HFFc6 (cell line): ENCODE measurements around the gene CLIC5. TPM values are rescaled to one million over a fixed set of nuclear protein-coding genes. Genes with fewer than 3 reads are reported as not detected.

Experiments used
- DNase-seq: peaks from one replicate; pipeline ENCODE4 v3.0.0-alpha.2; 2018
- H3K27ac Mint-ChIP-seq: 2 replicates; pipeline ENCODE4 v1.8.0; 2020; ENCODE audit warnings: mild to moderate bottlenecking, mixed read lengths
- H3K27me3 Mint-ChIP-seq: 2 replicates; pipeline ENCODE4 v1.8.0; 2021; ENCODE audit warnings: mild to moderate bottlenecking, moderate library complexity, mixed read lengths; ENCODE audit not compliant: insufficient read depth
- H3K36me3 Mint-ChIP-seq: 2 replicates; pipeline ENCODE4 v1.8.0; 2021; ENCODE audit warnings: low read depth, mixed read lengths
- H3K4me1 Mint-ChIP-seq: 2 replicates; pipeline ENCODE4 v1.8.0; 2020; ENCODE audit warnings: low read depth, mixed read lengths
- H3K4me3 Mint-ChIP-seq: 2 replicates; pipeline ENCODE4 v1.8.0; 2020; ENCODE audit warnings: mild to moderate bottlenecking, moderate library complexity, mixed read lengths
- H3K9me3 Mint-ChIP-seq: 2 replicates; pipeline ENCODE4 v1.8.0; 2020; ENCODE audit warnings: mild to moderate bottlenecking, mixed read lengths
- CTCF ChIP-seq: fragments of 200-600 bp; sonication (generic); IDR thresholded peaks from 2 replicates; pipeline ENCODE4 v1.5.0; 2021; ENCODE audit warnings: antibody characterized with exemption, mild to moderate bottlenecking
- total RNA-seq, 6 experiments: library from RNA; stranded (reverse); fragmentation: NEBNext Ultra II Directional; extraction: Animal tissue kit (Norgen Biotek cat#: 25700); gene quantifications; 2 replicates in 1 of 6; 3 replicates in 5 of 6; pipeline ENCODE4 v1.2.3, GENCODE V29; 2021

Gene CLIC5
- total RNA-seq, 6 experiments from 2014 or later = not detected

DNA sequence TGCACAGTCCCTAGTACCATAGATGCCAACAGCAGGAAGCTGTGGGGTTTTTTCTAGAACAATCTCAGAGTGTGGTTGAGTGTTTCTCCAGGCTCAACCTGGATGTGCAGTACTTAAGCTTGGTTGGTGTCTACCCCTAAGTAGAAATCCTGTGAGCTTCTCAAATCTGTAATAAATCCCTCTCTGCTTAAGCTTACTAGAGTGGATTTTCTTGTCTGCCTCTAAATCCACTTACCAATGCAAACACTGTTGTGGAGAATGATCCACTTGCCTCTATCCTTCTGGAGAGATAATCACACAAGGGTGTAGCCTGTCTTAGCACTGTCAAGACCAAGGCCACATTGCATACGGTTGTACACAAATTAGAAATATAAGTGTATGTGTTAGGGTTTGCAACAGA is 43.3 kb upstream of the CLIC5 start:
- H3K4me1 Mint-ChIP-seq = no peaks in the 10 kb centered on the region
- H3K27me3 Mint-ChIP-seq = no peaks in the 10 kb centered on the region
- no peaks in the 10 kb centered on the region for H3K9me3 Mint-ChIP-seq
- H3K36me3 Mint-ChIP-seq = no peaks in the 10 kb centered on the region
- H3K27ac Mint-ChIP-seq = no peak overlapping the region
- H3K4me3 Mint-ChIP-seq = no peak overlapping the region
- TF ChIP-seq CTCF = no peak
- DNase-seq = no peak

DNA sequence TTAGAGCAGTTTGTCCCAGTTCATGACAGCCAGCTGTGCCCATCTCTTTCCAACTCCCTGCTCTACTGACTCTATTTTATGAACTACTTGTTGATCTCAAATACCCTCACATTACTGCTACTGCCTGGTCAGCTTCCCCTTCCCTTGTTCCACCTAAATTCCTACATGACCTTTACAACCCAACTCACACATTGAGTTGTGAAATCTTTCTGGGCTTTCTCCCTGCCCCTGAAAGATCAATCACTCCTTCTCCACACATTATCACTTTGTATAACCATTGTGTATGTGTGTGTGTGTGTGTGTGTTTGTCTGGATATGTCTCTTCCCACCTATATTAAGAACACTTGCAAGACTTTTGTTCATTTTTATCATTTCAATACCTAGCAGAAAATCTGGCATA is 42.1 kb upstream of the CLIC5 start:
- no peak for DNase-seq
- Mint-ChIP-seq H3K4me1 (no peaks in the 10 kb centered on the region), H3K4me3 (no peak overlapping the region), H3K36me3 (no peaks in the 10 kb centered on the region), H3K27me3 (no peaks in the 10 kb centered on the region), H3K27ac (no peak overlapping the region), H3K9me3 (no peaks in the 10 kb centered on the region)
- no peak for TF ChIP-seq CTCF

GRCh38 chr6:46056906-46057529 is 41.4 kb upstream of the CLIC5 start:
- no peak for TF ChIP-seq CTCF
- H3K36me3 Mint-ChIP-seq = no peaks in the 10 kb centered on the region
- no peak overlapping the region for H3K27ac Mint-ChIP-seq
- H3K4me3 Mint-ChIP-seq = no peak overlapping the region
- no peaks in the 10 kb centered on the region for H3K4me1 Mint-ChIP-seq
- no peak for DNase-seq
- H3K27me3 Mint-ChIP-seq = no peaks in the 10 kb centered on the region
- H3K9me3 Mint-ChIP-seq = no peaks in the 10 kb centered on the region

DNA sequence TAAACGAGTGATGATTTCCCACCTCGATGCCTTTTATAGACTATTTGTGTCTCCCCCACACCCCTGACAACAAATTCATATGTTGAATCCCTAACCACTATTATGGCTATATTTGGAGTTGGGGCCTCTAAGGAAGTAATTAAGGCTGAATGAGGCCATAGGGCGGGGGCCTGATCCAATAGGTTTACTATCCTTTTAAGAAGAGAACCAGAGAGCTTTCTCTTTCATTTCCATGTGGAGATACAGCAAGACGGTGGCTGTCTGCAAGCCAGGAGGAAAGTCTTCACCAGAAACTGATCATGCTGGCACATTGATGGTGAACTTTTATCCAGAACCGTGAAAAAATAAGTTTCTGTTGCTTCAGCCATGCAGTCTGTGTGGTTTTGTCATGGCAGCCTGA is 38.9 kb upstream of the CLIC5 start:
- no peaks in the 10 kb centered on the region for H3K4me1 Mint-ChIP-seq
- DNase-seq = no peak
- H3K27me3 Mint-ChIP-seq = no peaks in the 10 kb centered on the region
- no peak overlapping the region for H3K27ac Mint-ChIP-seq
- no peak for TF ChIP-seq CTCF
- no peak overlapping the region for H3K4me3 Mint-ChIP-seq
- H3K36me3 Mint-ChIP-seq = no peaks in the 10 kb centered on the region
- no peaks in the 10 kb centered on the region for H3K9me3 Mint-ChIP-seq

DNA sequence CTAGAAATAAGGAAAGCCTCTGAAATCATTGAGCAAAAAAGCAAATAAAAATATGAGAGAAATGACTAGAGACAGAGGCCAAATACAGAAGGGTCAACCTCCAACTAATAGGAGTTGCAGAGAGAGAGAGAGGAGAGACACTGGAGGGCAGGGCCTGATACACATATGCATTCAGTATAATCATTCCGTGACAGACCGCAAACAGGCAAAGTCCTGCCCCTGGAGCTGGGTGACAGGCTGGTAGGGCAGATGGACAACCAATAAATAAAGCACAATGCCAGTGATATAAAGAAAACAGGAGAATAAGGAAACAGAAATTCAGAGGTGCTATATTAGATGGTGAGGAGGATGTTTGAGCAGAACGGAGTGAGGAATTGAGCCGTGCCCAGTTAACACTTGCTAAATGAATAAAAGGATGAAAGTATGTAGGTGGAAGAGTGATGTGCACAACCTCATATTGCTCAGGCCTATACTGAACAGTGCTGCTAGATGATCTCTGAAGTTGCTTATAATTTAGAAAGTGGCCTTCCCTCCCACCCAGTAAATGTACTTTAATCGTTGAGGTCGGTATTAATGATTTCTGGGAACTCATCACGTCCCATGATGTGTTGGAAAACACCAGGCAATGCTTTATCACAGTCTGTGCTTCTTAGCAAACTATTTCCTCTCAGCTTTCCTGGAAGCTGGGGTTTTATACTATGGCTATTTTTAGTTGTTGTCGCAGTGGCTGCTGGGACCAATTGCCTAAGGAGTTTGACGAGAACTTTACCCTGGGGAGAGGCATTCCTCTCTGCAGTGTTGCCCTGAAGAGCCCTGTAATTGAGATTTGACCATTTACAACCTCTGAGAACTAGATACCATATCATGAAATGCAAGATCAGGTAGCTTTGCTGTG is 37.6 kb upstream of the CLIC5 start:
- Mint-ChIP-seq H3K4me3 (no peak overlapping the region), H3K9me3 (no peaks in the 10 kb centered on the region), H3K27me3 (no peaks in the 10 kb centered on the region), H3K4me1 (no peaks in the 10 kb centered on the region), H3K36me3 (no peaks in the 10 kb centered on the region), H3K27ac (no peak overlapping the region)
- TF ChIP-seq CTCF = no peak
- DNase-seq = no peak
